DND-41 (cell line): ENCODE data around the gene ELOVL5.

Experiments used
- EZH2 ChIP-seq: IDR thresholded peaks from 3 replicates; pipeline ENCODE4 v1.6.1; 2012; ENCODE audit warnings: borderline replicate concordance, low read depth, mild to moderate bottlenecking, moderate library complexity, low read length, inconsistent platforms; ENCODE audit not compliant: severe bottlenecking
- TF ChIP-seq, protein P1 (sequence below): IDR thresholded peaks from 2 replicates; pipeline ENCODE4 v1.5.1; 2012; ENCODE audit warnings: borderline replicate concordance, low read length, moderate library complexity, mild to moderate bottlenecking; ENCODE audit not compliant: poor library complexity, severe bottlenecking; ENCODE audit errors: extremely low read depth

DNA sequence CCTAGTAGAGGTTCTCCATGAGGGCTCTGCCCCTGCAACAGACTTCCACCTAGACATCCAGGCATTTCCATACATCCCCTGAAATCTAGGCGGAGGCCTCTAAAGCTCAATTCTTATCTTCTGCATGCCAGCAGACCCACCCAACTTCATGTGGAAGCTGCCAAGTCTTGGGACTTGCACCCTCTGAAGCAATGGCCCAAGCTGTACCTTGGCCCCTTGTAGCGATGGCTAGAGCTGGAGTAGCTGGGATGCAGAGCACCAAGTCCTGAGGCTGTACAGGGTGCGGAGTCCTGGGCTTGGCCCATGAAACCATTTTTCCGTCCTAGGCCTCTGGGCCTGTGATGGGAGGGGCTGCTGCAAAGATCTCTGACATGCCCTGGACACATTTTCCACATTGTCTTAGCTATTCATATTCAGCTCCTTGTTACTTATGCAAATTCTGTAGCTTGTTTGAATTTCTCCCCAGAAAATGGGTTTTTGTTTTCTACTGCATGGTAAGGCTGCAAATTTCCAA is 17.4 kb upstream of the ELOVL5 start:
- TF ChIP-seq, protein P1, sequence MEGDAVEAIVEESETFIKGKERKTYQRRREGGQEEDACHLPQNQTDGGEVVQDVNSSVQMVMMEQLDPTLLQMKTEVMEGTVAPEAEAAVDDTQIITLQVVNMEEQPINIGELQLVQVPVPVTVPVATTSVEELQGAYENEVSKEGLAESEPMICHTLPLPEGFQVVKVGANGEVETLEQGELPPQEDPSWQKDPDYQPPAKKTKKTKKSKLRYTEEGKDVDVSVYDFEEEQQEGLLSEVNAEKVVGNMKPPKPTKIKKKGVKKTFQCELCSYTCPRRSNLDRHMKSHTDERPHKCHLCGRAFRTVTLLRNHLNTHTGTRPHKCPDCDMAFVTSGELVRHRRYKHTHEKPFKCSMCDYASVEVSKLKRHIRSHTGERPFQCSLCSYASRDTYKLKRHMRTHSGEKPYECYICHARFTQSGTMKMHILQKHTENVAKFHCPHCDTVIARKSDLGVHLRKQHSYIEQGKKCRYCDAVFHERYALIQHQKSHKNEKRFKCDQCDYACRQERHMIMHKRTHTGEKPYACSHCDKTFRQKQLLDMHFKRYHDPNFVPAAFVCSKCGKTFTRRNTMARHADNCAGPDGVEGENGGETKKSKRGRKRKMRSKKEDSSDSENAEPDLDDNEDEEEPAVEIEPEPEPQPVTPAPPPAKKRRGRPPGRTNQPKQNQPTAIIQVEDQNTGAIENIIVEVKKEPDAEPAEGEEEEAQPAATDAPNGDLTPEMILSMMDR, result no peak
- TF ChIP-seq EZH2, result no peak
